ENCODE results near the gene AMDHD2.
"Not testable (repeated sequence)": the region's sequence is repeated elsewhere in the genome, so short reads cannot be mapped to it uniquely, and the experiment has no call there.

The AMDHD2 gene

GRCh38 chr16:2580818-2581217 lies 60.6 kb downstream of the AMDHD2 start:
- not testable (repeated sequence) for H3K9ac ChIP-seq (ENCODE audit: low read depth in 1 of 2, low read length in 2 of 2); H3K27me3 ChIP-seq (ENCODE audit: control insufficient read depth in 1 of 2, insufficient read depth in 2 of 2, low read length in 2 of 2); H3K9me3 ChIP-seq (ENCODE audit: control insufficient read depth in 1 of 2, low read length in 2 of 2); H3K4me1 ChIP-seq (ENCODE audit: control insufficient read depth in 1 of 2, insufficient read depth in 2 of 2, low read length in 2 of 2); H3K27ac ChIP-seq (ENCODE audit: low read depth, low read length); H3K4me3 ChIP-seq (ENCODE audit: low read depth in 1 of 2, low read length in 2 of 2)
- peaks cover under 1 to 12% of the 10 kb centered on the region in 2 donors for H3K36me3 ChIP-seq (ENCODE audit: control insufficient read depth in 1 of 2, insufficient read depth in 2 of 2, low read length in 2 of 2)
